GM18502 (cell line): ENCODE measurements around the gene PRKCH.
"Not testable (repeated sequence)": the region's sequence is repeated elsewhere in the genome, so short reads cannot be mapped to it uniquely, and the experiment has no call there.

Experiments used
- ATAC-seq: cut with Tn5 transposase; IDR thresholded peaks from one replicate; pipeline ENCODE4 v1.9.1; 2021; ENCODE audit warnings: mild to moderate bottlenecking; ENCODE audit not compliant: unreplicated experiment, poor library complexity

Gene PRKCH

GRCh38 chr14:61387076-61387475 lies 65.7 kb downstream of the PRKCH start:
- ATAC-seq: no peak

- ATAC-seq: peak; percentile 76
Observed at GRCh38 chr14:61388173-61388975, 67.0 kb downstream of the PRKCH start.

- ATAC-seq: no peak
Observed at GRCh38 chr14:61388976-61389576, 67.7 kb downstream of the PRKCH start.

GRCh38 chr14:61391119-61391518 lies 69.7 kb downstream of the PRKCH start:
- no peak for ATAC-seq

- ATAC-seq: no peak
Observed at GRCh38 chr14:61392297-61392696, 70.9 kb downstream of the PRKCH start.

- no peak for ATAC-seq
Observed at GRCh38 chr14:61394542-61394941, 73.2 kb downstream of the PRKCH start.

- ATAC-seq: no peak
Observed at GRCh38 chr14:61395115-61395725, 73.8 kb downstream of the PRKCH start.

GRCh38 chr14:61396279-61396678 lies 74.9 kb downstream of the PRKCH start:
- ATAC-seq: no peak

- ATAC-seq: no peak
Observed at GRCh38 chr14:61396694-61397093, 75.3 kb downstream of the PRKCH start.

- no peak for ATAC-seq
Observed at GRCh38 chr14:61397615-61398014, 76.2 kb downstream of the PRKCH start.

- no peak for ATAC-seq
Observed at GRCh38 chr14:61398221-61398620, 76.8 kb downstream of the PRKCH start.

- no peak for ATAC-seq
Observed at GRCh38 chr14:61399365-61399764, 78.0 kb downstream of the PRKCH start.

- no peak for ATAC-seq
Observed at GRCh38 chr14:61401461-61401860, 80.1 kb downstream of the PRKCH start.

- no peak for ATAC-seq
Observed at GRCh38 chr14:61403411-61403810, 82.0 kb downstream of the PRKCH start.

- no peak for ATAC-seq
Observed at GRCh38 chr14:61404637-61405036, 83.3 kb downstream of the PRKCH start.

GRCh38 chr14:61406198-61406597 lies 84.8 kb downstream of the PRKCH start:
- ATAC-seq: no peak

- no peak for ATAC-seq
Observed at GRCh38 chr14:61406675-61407074, 85.3 kb downstream of the PRKCH start.

- no peak for ATAC-seq
Observed at GRCh38 chr14:61408498-61408897, 87.1 kb downstream of the PRKCH start.

- ATAC-seq: no peak
Observed at GRCh38 chr14:61409782-61410181, 88.4 kb downstream of the PRKCH start.

GRCh38 chr14:61415934-61416333 lies 94.6 kb downstream of the PRKCH start:
- not testable (repeated sequence) for ATAC-seq

GRCh38 chr14:61416591-61416990 lies 95.2 kb downstream of the PRKCH start:
- no peak for ATAC-seq

- ATAC-seq: no peak
Observed at GRCh38 chr14:61417141-61417540, 95.8 kb downstream of the PRKCH start.
